Panc1 (cell line): Measurements from ENCODE around the gene SORBS1. TPM values are rescaled to one million over a fixed set of nuclear protein-coding genes. Genes with fewer than 3 reads are reported as not detected.

Source experiments
- ATAC-seq: fragments of 200-7000 bp; cut with Tn5 transposase; 2 replicates; pipeline ENCODE4 v1.9.1; 2020; ENCODE audit warnings: mild to moderate bottlenecking, moderate library complexity
- BruUV-seq: library from RNA; stranded (reverse); fragments of 400-500 nt; replicated peaks from 2 replicates; lab custom pipeline; 2021; lab: Mats Ljungman, UMichigan
- CTCF ChIA-PET: fragments of 300-600 bp; sonication (Branson Sonifier 250); formaldehyde crosslinking; loops from one replicate; lab custom pipeline; 2022; ENCODE audit warnings: antibody characterized with exemption; lab: Charles Lee
- POLR2A ChIA-PET: fragments of 300-600 bp; sonication (Branson Sonifier 250); formaldehyde crosslinking; loops from one replicate; lab custom pipeline; 2022; ENCODE audit warnings: antibody characterized with exemption; lab: Charles Lee
- DNase-seq: peaks from one replicate; pipeline ENCODE4 v3.0.0-alpha.2; 2010; ENCODE audit warnings: low read depth, low spot score
- H3K27ac ChIP-seq: 2 replicates; pipeline ENCODE4 v1.5.1; 2011; ENCODE audit warnings: mild to moderate bottlenecking, low read length, inconsistent platforms
- H3K27me3 ChIP-seq: fragments of 200-500 bp; sonication (Bioruptor generic); 2 replicates; pipeline ENCODE4 v1.6.0; 2014; ENCODE audit warnings: low read length, inconsistent platforms; ENCODE audit not compliant: control insufficient read depth, insufficient read depth
- H3K36me3 ChIP-seq: fragments of 200-500 bp; sonication (Bioruptor generic); 2 replicates; pipeline ENCODE4 v1.5.1; 2014; ENCODE audit warnings: inconsistent platforms, mild to moderate bottlenecking, low read length, moderate library complexity; ENCODE audit not compliant: control insufficient read depth, insufficient read depth
- H3K4me1 ChIP-seq: 2 replicates; pipeline ENCODE4 v1.5.1; 2011; ENCODE audit warnings: inconsistent platforms, mild to moderate bottlenecking, low read length, moderate library complexity; ENCODE audit not compliant: control insufficient read depth, insufficient read depth
- H3K4me3 ChIP-seq, 2 experiments: 2 replicates each; pipeline ENCODE4 v1.5.1; 2011 to 2012; ENCODE audit warnings: low read depth in 2 of 2, low read length in 2 of 2, mild to moderate bottlenecking in 2 of 2, inconsistent platforms in 1 of 2, moderate library complexity in 1 of 2
- H3K9me3 ChIP-seq: fragments of 200-500 bp; sonication (Bioruptor generic); 2 replicates; pipeline ENCODE4 v1.5.1; 2014; ENCODE audit warnings: low read depth, mild to moderate bottlenecking, inconsistent platforms, low read length, moderate library complexity; ENCODE audit not compliant: control insufficient read depth, insufficient read depth
- POLR2AphosphoS5 ChIP-seq: IDR thresholded peaks from 2 replicates; pipeline ENCODE4 v1.6.1; 2012; ENCODE audit warnings: mild to moderate bottlenecking, low read depth, low read length, moderate library complexity
- SIN3A ChIP-seq: IDR thresholded peaks from 2 replicates; pipeline ENCODE4 v1.6.1; 2012; ENCODE audit warnings: low read depth, mild to moderate bottlenecking, low read length, moderate library complexity, borderline replicate concordance; ENCODE audit not compliant: insufficient read depth
- TCF7L2 ChIP-seq: IDR thresholded peaks from 2 replicates; pipeline ENCODE4 v1.6.1; 2011; ENCODE audit warnings: mild to moderate bottlenecking, low read depth, low read length, inconsistent platforms
- in situ Hi-C: cut with HindIII; loops from 2 replicates; pipeline ENCODE4 v1.10.0; 2016; ENCODE audit warnings: low sequenced_read_pairs, low pct_unique_long_range_greater_than_20kb
- intact Hi-C: fragments of 100-400 bp; cut with micrococcal nuclease; formaldehyde crosslinking; loops from one replicate; pipeline ENCODE4 v1.10.0; 2022; ENCODE audit not compliant: unreplicated experiment
- total RNA-seq: library from RNA; stranded (reverse); gene quantifications from one replicate; pipeline ENCODE4 v1.2.1, GENCODE V29; 2021; ENCODE audit not compliant: unreplicated experiment
- TF ChIP-seq, protein P1 (sequence below): fragments of 450-650 bp; IDR thresholded peaks from 2 replicates; pipeline ENCODE4 v1.5.1; 2017; ENCODE audit warnings: mild to moderate bottlenecking
- TF ChIP-seq, protein P2 (sequence below), 2 experiments: IDR thresholded peaks; 2 replicates each; pipeline ENCODE4 v1.6.1; 2011 to 2012; ENCODE audit warnings: low read depth in 2 of 2, control low read depth in 1 of 2, low read length in 1 of 2, mild to moderate bottlenecking in 1 of 2, moderate library complexity in 1 of 2; ENCODE audit not compliant: insufficient read depth in 1 of 2

The SORBS1 gene
- total RNA-seq, 1 experiment from 2014 or later = 29.4 TPM

DNA sequence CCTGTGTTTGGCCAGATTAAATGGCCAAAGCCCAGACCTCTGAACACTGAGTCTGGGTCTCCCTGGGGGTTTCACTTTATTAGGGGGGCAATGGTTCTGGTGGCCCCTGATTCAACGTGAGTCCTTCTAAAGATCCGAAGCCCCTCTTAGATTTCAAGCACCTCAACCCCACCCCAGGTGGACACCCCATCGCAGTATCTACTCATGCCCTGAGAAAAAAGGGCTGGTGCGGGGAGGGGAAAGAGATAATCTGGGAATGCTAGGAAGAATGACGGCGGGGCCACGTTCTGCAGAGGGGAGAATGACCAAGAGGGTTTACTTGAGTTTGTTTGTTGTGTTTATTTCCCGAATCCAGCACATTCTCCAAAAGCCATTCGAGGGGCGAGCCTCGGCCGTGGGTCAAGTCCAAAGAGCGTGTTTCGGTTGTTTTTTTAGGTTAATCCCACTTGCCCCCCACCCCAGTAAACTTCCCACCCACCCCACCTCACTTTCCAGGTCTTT lies 271.2 kb downstream of the SORBS1 start:
- BruUV-seq = TSS peak; percentile 68
- no peaks in the 10 kb centered on the region for H3K36me3 ChIP-seq
- H3K4me3 ChIP-seq = peak overlapping the region; percentile 78 to 83
- intact Hi-C loops = loop anchor here (5.0 kb wide), 1 partner anchor 72 kb away; no protein-coding TSS in a partner anchor
- in situ Hi-C loops = no loop called here
- DNase-seq (no peak), ATAC-seq (no peak)
- no peaks in the 10 kb centered on the region for H3K9me3 ChIP-seq
- no peak for TF ChIP-seq TCF7L2
- TF ChIP-seq, protein P1, sequence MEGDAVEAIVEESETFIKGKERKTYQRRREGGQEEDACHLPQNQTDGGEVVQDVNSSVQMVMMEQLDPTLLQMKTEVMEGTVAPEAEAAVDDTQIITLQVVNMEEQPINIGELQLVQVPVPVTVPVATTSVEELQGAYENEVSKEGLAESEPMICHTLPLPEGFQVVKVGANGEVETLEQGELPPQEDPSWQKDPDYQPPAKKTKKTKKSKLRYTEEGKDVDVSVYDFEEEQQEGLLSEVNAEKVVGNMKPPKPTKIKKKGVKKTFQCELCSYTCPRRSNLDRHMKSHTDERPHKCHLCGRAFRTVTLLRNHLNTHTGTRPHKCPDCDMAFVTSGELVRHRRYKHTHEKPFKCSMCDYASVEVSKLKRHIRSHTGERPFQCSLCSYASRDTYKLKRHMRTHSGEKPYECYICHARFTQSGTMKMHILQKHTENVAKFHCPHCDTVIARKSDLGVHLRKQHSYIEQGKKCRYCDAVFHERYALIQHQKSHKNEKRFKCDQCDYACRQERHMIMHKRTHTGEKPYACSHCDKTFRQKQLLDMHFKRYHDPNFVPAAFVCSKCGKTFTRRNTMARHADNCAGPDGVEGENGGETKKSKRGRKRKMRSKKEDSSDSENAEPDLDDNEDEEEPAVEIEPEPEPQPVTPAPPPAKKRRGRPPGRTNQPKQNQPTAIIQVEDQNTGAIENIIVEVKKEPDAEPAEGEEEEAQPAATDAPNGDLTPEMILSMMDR = no peak
- TF ChIP-seq, protein P2, sequence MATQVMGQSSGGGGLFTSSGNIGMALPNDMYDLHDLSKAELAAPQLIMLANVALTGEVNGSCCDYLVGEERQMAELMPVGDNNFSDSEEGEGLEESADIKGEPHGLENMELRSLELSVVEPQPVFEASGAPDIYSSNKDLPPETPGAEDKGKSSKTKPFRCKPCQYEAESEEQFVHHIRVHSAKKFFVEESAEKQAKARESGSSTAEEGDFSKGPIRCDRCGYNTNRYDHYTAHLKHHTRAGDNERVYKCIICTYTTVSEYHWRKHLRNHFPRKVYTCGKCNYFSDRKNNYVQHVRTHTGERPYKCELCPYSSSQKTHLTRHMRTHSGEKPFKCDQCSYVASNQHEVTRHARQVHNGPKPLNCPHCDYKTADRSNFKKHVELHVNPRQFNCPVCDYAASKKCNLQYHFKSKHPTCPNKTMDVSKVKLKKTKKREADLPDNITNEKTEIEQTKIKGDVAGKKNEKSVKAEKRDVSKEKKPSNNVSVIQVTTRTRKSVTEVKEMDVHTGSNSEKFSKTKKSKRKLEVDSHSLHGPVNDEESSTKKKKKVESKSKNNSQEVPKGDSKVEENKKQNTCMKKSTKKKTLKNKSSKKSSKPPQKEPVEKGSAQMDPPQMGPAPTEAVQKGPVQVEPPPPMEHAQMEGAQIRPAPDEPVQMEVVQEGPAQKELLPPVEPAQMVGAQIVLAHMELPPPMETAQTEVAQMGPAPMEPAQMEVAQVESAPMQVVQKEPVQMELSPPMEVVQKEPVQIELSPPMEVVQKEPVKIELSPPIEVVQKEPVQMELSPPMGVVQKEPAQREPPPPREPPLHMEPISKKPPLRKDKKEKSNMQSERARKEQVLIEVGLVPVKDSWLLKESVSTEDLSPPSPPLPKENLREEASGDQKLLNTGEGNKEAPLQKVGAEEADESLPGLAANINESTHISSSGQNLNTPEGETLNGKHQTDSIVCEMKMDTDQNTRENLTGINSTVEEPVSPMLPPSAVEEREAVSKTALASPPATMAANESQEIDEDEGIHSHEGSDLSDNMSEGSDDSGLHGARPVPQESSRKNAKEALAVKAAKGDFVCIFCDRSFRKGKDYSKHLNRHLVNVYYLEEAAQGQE (IDR thresholded peaks at IDR 0.05; ENCODE audit: insufficient read depth in 1 of 2, low read depth in 2 of 2, low read length in 1 of 2) = no peak
- TF ChIP-seq POLR2AphosphoS5 = no peak
- TF ChIP-seq SIN3A = no peak
- peaks cover 63% of the 10 kb centered on the region for H3K4me1 ChIP-seq
- peak overlapping the region; percentile 86 for H3K27ac ChIP-seq
- no peaks in the 10 kb centered on the region for H3K27me3 ChIP-seq
- ChIA-PET POLR2A (no interaction called here), CTCF (no interaction called here)

DNA sequence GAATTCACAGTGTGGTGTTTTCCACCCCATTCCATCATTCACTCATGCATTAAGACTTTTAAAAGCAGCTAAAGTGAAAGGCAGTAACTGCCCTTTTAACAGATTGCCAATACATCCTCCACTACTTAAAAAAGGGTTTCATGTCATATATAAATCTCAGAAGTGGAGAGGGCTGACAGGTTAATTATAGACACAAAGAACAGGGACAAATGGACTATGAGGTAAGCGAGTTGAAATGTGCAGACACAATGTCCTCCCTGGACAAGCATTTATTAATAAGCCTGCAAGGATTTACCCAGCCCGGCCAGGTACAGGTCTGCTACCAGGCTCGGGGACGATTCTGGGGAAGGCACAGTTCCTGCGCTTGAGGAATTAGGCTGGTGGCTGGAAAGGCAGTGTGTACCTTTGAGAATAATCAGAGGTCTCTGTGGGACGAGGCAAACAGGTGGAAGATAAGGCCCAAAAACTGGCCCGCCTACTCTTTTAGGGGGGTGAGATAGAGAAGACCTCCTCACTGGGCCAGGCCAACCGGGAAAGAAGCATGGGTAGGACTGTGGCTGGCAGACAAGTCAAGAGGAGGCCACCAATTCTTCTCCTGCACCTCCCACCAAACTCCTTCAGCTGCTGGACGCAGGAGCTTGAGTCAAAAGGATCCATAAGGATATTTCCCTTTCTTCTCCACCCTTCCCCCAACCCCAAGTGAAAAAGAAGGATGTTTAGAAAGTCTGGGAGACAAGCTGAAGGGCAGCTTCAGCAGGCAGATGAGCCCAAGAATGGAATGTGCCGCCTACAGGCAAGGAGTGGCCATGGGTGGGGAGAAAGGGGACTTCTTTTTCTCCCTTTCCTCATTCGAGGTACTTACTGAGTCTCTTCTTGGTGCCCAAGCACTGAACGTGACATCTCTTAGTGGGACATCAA lies 271.9 kb downstream of the SORBS1 start:
- no peak for ATAC-seq
- intact Hi-C loops = loop anchor here (5.0 kb wide), 1 partner anchor 73 kb away; no protein-coding TSS in a partner anchor
- no TSS peak for BruUV-seq
- TF ChIP-seq SIN3A = no peak
- TF ChIP-seq, protein P1 = peak; percentile 39; the same call in 1 of the 2 replicates
- Histone ChIP-seq H3K36me3 (no peaks in the 10 kb centered on the region), H3K4me3 (peak overlapping the region; percentile 78 to 83), H3K9me3 (no peaks in the 10 kb centered on the region), H3K27ac (peak overlapping the region; percentile 86), H3K27me3 (no peaks in the 10 kb centered on the region), H3K4me1 (peaks cover 56% of the 10 kb centered on the region)
- in situ Hi-C loops = no loop called here
- DNase-seq = no peak
- POLR2A ChIA-PET = no interaction called here
- CTCF ChIA-PET = interaction anchor here (0.7 kb wide), 1 partner anchor 57 kb away, joined by 3 read pairs; no protein-coding TSS in a partner anchor
